ENCODE measurements around the gene PSMB7.

DNA sequence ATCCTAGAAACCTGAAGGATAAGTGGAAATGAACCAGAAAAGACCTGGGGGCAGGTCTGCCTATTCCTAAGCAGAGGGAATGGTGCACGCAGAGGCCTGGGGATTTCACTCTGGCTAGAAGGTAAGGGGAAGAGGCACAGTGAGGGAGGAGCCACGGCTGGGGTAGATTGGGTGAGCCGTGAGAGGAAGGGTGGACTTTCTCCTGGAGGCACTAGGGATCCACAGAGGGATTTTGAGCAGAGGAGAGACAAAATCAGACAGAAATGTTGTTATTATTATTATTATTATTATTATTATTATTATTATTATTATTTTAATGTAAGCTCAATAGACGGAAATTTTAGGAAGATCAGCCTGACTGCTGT, 32.0 kb upstream of the PSMB7 start:
- TF ChIP-seq, protein P1, sequence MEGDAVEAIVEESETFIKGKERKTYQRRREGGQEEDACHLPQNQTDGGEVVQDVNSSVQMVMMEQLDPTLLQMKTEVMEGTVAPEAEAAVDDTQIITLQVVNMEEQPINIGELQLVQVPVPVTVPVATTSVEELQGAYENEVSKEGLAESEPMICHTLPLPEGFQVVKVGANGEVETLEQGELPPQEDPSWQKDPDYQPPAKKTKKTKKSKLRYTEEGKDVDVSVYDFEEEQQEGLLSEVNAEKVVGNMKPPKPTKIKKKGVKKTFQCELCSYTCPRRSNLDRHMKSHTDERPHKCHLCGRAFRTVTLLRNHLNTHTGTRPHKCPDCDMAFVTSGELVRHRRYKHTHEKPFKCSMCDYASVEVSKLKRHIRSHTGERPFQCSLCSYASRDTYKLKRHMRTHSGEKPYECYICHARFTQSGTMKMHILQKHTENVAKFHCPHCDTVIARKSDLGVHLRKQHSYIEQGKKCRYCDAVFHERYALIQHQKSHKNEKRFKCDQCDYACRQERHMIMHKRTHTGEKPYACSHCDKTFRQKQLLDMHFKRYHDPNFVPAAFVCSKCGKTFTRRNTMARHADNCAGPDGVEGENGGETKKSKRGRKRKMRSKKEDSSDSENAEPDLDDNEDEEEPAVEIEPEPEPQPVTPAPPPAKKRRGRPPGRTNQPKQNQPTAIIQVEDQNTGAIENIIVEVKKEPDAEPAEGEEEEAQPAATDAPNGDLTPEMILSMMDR (IDR thresholded peaks at IDR 0.05; ENCODE audit: low read length), result no peak
- TF ChIP-seq EZH2 (IDR thresholded peaks at IDR 0.05; ENCODE audit: borderline replicate concordance, low read length), result no peak

All from OCI-LY1 (cell line).